22Rv1 (cell line): ENCODE results near the gene IQSEC3.
A peak's percentile ranks its signal among the peaks of the same experiment; 100 is the strongest.
"Not testable (repeated sequence)": the region's sequence is repeated elsewhere in the genome, so short reads cannot be mapped to it uniquely, and the experiment has no call there.

ENCODE experiments used
- H3K27ac ChIP-seq: fragments of 450-650 bp; 2 replicates; pipeline ENCODE4 v1.5.1; 2017
- ZFX ChIP-seq: fragments of 450-650 bp; IDR thresholded peaks from 2 replicates; pipeline ENCODE4 v1.6.1; 2017; ENCODE audit warnings: antibody characterized with exemption, borderline replicate concordance
- TF ChIP-seq, protein P1 (sequence below): fragments of 450-650 bp; IDR thresholded peaks from 2 replicates; pipeline ENCODE4 v1.5.1; 2017; ENCODE audit warnings: mild to moderate bottlenecking

The IQSEC3 gene

DNA sequence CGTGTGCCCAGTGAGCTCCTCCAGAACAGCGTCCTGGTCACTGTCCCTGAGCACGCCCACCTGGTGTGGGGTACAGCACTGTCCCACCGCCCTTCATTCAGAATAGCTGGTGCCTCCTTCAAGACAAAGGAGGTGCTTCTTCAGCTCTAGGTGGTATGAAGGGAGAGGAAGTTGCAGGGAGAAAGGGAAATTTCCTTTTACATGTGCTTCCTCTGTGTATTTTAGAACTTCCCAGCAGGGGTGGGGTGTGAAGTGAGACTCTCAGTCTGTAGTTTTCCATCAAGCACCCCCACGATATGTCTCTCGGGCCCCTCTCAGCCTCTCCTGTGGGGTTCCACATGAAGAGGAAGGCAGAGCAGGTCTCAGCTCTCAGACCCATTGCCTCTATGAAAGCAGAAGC is 148.5 kb downstream of the IQSEC3 start:
- TF ChIP-seq, protein P1, sequence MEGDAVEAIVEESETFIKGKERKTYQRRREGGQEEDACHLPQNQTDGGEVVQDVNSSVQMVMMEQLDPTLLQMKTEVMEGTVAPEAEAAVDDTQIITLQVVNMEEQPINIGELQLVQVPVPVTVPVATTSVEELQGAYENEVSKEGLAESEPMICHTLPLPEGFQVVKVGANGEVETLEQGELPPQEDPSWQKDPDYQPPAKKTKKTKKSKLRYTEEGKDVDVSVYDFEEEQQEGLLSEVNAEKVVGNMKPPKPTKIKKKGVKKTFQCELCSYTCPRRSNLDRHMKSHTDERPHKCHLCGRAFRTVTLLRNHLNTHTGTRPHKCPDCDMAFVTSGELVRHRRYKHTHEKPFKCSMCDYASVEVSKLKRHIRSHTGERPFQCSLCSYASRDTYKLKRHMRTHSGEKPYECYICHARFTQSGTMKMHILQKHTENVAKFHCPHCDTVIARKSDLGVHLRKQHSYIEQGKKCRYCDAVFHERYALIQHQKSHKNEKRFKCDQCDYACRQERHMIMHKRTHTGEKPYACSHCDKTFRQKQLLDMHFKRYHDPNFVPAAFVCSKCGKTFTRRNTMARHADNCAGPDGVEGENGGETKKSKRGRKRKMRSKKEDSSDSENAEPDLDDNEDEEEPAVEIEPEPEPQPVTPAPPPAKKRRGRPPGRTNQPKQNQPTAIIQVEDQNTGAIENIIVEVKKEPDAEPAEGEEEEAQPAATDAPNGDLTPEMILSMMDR, result no peak
- no peak for TF ChIP-seq ZFX
- no peak overlapping the region for H3K27ac ChIP-seq

DNA sequence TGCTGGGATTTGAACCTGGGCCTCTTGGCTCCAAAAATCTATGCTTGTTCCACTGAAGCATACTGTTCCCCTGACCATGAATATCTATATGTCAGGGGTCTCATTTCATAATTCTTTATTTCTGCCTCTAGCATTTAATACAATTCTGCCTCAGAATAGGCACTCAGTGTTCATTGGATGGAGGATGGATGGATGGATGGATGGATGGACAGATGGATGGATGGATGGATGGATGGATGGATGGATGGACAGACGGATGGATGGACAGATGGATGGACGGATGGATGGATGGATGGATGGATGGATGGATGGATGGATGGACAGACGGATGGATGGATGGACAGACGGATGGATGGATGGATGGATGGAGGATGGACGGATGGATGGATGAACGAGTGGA is 150.5 kb downstream of the IQSEC3 start:
- H3K27ac ChIP-seq, result not testable (repeated sequence)

DNA sequence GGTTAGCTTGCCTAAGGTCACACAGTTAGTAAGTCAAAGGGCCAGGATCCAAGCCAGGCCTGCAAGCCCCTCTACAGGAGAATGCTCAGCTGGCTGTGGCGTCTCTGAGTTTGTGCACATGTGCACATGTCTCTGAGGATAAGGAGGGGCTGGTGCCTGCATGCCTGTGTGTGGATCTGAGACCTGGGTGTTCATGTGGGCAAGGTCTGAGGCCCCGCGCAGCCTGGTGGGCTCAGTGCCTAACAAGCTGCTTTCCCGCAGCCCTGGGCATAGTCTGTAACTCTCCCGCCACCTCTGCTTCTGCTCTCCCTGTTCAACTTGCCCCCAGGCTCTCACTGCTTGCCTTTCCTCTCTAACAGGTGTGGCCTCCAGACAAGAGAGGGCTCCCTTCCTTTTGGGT is 151.7 kb downstream of the IQSEC3 start:
- no peak overlapping the region for H3K27ac ChIP-seq
- TF ChIP-seq, protein P1, result no peak
- TF ChIP-seq ZFX, result no peak

DNA sequence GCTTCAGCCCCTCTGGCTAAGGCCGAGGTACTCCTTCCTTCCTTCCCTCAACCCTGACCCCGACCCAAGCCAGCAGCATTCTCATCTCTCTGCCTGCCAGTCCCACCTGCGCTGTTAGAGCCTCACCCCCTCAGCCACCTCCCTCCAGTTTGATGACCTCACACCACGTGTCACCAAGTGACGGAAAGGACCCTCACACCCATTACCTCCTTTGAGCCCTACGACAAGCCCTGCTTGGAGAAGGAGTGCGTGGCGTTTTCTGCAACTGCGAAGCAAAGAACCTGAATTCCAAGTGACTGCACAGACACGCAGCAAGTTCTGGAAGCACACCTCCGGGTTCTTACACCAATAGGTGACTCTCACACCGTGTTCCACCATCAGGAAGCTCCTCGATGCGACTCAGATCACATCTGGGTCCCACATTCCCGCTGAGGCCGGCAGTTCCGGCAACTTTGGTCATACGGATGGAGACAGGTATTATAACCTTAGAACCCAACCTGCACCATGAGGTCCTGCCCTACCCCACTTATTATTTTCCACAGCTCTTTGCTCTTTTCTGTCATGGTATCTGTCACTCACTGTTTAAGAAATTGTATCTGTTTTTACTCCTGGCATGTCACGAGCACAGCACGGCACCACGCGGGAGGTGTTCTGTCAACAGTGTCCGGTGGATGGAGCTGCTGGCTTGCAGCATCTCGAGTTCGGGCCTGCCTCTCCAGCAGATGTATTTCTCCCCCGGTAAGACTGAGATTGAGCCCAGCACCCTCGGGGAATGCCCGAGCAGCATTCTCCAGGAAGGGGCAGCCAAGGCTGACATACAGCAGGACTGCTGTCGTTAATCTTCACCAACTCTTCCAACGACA is 152.4 kb downstream of the IQSEC3 start:
- H3K27ac ChIP-seq, result no peak overlapping the region
- TF ChIP-seq ZFX, result no peak
- TF ChIP-seq, protein P1, result no peak

DNA sequence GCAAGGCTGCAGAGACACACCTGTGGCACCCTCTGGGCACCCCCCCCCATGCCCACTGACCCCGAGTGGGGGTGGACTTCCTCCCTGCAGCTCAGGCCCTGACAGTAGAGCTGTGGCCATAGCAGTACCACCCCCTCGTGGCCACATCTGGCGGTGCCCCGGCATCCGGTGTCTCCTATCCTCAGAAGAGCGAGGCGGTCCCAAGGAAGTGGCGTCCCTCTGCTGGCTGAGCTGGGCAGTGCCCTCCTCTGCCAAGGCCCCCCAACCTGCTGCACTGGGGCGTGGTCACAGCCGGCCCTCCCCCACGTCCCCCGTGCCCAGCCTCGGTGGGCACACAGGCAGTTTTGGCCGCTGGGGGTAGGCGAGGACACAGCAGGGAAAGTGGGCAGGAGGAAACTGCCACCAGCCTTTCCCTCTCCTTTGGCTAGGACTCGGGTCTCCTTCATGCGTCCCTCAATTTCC is 153.4 kb downstream of the IQSEC3 start:
- TF ChIP-seq ZFX, result no peak
- TF ChIP-seq, protein P1, result peak; percentile 93

DNA sequence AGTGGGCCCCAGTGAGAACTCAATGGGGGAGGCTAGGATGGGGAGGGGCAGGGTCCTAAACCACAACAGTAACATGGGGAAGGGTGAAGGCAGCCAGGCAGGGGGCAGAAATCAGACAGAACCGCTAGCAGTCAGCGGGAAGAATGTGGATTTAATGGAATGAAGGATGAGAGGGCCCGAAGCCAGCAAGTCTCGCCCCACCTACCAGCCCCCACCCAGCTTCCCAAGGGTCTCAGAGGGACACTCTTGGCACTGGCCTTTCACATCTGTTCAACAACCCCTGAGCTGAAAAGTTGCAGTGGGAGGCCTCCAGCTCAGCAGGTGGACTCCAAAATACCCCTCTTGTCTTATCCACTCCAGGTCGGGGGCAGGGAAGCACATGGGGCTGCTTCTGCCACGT is 153.9 kb downstream of the IQSEC3 start:
- no peak overlapping the region for H3K27ac ChIP-seq
- no peak for TF ChIP-seq ZFX
- TF ChIP-seq, protein P1, result no peak

More for the DNA sequence above, 153.4 kb downstream of the IQSEC3 start:
- no peak overlapping the region for H3K27ac ChIP-seq

DNA sequence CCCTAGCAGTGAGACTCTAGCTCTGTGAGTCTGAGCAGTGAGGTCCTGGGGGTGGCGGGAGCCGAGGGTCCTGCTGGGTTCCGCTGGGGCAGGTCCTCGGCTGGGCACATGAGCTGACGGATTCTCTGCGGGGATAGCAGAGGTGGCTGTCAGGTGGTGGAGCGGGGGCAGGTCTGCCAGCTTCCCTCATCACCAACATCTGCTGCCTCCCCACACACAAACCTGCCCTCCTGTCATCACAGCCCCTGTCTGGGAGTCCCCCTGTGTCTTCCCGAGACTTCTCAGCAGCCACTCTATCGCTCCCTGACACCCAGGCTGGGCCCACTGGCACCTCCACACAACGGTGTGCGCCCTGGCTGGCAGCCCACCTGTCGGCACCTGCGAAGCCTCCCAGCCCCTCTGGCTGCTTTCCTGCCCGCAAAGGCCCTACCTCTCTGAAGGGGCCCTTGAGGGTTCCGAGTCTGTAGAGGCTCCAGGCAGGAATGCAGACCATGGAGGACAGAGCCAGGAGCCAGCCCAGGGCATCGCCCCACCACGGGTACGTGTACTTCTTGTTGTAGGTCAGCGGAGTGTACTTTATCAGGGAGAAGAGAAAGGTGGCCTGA is 154.5 kb downstream of the IQSEC3 start:
- TF ChIP-seq ZFX, result no peak
- TF ChIP-seq, protein P1, result no peak
- H3K27ac ChIP-seq, result no peak overlapping the region
